Measurements from ENCODE around the gene SELPLG. TPM values are rescaled to one million over a fixed set of nuclear protein-coding genes. Genes with fewer than 3 reads are reported as not detected.
A peak's percentile ranks its signal among the peaks of the same experiment; 100 is the strongest.

SELPLG gene
- total RNA-seq, 2 donors from 2014 or later: 0.66 to 2.3 TPM

- Histone ChIP-seq H3K4me3 (no peak overlapping the region), H3K27me3 (no peaks in the 10 kb centered on the region), H3K9me3 (no peaks in the 10 kb centered on the region), H3K4me1 (no peaks in the 10 kb centered on the region), H3K36me3 (replicated peaks in 1 of 2; ENCODE audit: insufficient read depth in 1 of 2, low read depth in 2 of 2) (no peaks in the 10 kb centered on the region), H3K27ac (no peak overlapping the region)
- intact Hi-C loops (cut with DNase I): no loop called here
- TF ChIP-seq POLR2A (IDR thresholded peaks at IDR 0.05): no peak
- TF ChIP-seq CTCF (IDR thresholded peaks at IDR 0.05): no peak
- 20 to 55% methylated on average over 1 to 6 of the region's 6 CpGs for WGBS, 2 donors
- no peak for ATAC-seq
- DNase-seq: no peak
Measured at GRCh38 chr12:108599541-108599940, 34.2 kb downstream of the SELPLG start.

GRCh38 chr12:108598553-108599250 lies 35.0 kb downstream of the SELPLG start:
- intact Hi-C loops (cut with DNase I): no loop called here
- H3K36me3 ChIP-seq (replicated peaks in 1 of 2; ENCODE audit: insufficient read depth in 1 of 2, low read depth in 2 of 2): no peaks in the 10 kb centered on the region
- no peak for DNase-seq
- H3K9me3 ChIP-seq: no peaks in the 10 kb centered on the region
- WGBS, 2 donors: 70 to 76% methylated on average over 11 of the region's 11 CpGs
- no peak overlapping the region for H3K27ac ChIP-seq
- no peak for TF ChIP-seq CTCF (IDR thresholded peaks at IDR 0.05)
- no peak for TF ChIP-seq POLR2A (IDR thresholded peaks at IDR 0.05)
- no peak for ATAC-seq
- no peak overlapping the region for H3K4me3 ChIP-seq
- H3K4me1 ChIP-seq: no peaks in the 10 kb centered on the region
- no peaks in the 10 kb centered on the region for H3K27me3 ChIP-seq

GRCh38 chr12:108597559-108598471 lies 35.9 kb downstream of the SELPLG start, which contains the start of gene TMEM119:
TSS of gene TMEM119 (minus strand) at chr12:108598084. CDS start at chr12:108592383, 5,701 bp downstream.
- intact Hi-C loops (cut with DNase I): no loop called here
- Histone ChIP-seq H3K4me3 (no peak within 1 kb of the TSS), H3K36me3 (replicated peaks in 1 of 2; ENCODE audit: insufficient read depth in 1 of 2, low read depth in 2 of 2) (no peaks in the 10 kb centered on the region), H3K4me1 (no peaks in the 10 kb centered on the region), H3K27ac (no peak within 1 kb of the TSS), H3K9me3 (no peaks in the 10 kb centered on the region), H3K27me3 (no peaks in the 10 kb centered on the region)
- TF ChIP-seq CTCF (IDR thresholded peaks at IDR 0.05): no peak
- no peak for TF ChIP-seq POLR2A (IDR thresholded peaks at IDR 0.05)
- ATAC-seq: peak; percentile 22
- DNase-seq: peak in 1 of 4 donors; percentile 20
- WGBS, 2 donors: 30 to 62% methylated on average over 7 to 27 of the region's 27 CpGs

- H3K27me3 ChIP-seq: no peaks in the 10 kb centered on the region
- no peaks in the 10 kb centered on the region for H3K9me3 ChIP-seq
- no peaks in the 10 kb centered on the region for H3K36me3 ChIP-seq (replicated peaks in 1 of 2; ENCODE audit: insufficient read depth in 1 of 2, low read depth in 2 of 2)
- intact Hi-C loops (cut with DNase I): no loop called here
- ATAC-seq (no peak), DNase-seq (no peak)
- TF ChIP-seq POLR2A (IDR thresholded peaks at IDR 0.05): no peak
- TF ChIP-seq CTCF (IDR thresholded peaks at IDR 0.05): no peak
- no peaks in the 10 kb centered on the region for H3K4me1 ChIP-seq
- H3K27ac ChIP-seq: no peak overlapping the region
- WGBS, 2 donors: 43 to 44% methylated on average over 1 to 8 of the region's 10 CpGs
- no peak overlapping the region for H3K4me3 ChIP-seq
Measured at GRCh38 chr12:108596854-108597558, 36.7 kb downstream of the SELPLG start.
